ENCODE measurements around the gene PRLR.

PRLR gene

GRCh38 chr5:35092703-35093102 is 137.6 kb downstream of the PRLR start:
- Histone ChIP-seq H3K27me3 (ENCODE audit: control insufficient read depth, insufficient read depth, low read length) (peaks cover 22% of the 10 kb centered on the region), H3K4me2 (ENCODE audit: low read length) (no peak overlapping the region), H3K4me3 (ENCODE audit: low read length) (no peak overlapping the region), H3K9me3 (replicated peaks; ENCODE audit: low read length) (no peaks in the 10 kb centered on the region), H3K36me3 (ENCODE audit: insufficient read depth, low read length) (no peaks in the 10 kb centered on the region), H3K4me1 (ENCODE audit: control insufficient read depth, insufficient read depth, low read length) (peaks cover 13% of the 10 kb centered on the region), H3K9ac (ENCODE audit: low read depth, low read length) (no peak overlapping the region)

GRCh38 chr5:35091704-35092103 is 138.6 kb downstream of the PRLR start:
- Histone ChIP-seq H3K36me3 (ENCODE audit: insufficient read depth, low read length) (no peaks in the 10 kb centered on the region), H3K27me3 (ENCODE audit: control insufficient read depth, insufficient read depth, low read length) (peaks cover 17% of the 10 kb centered on the region), H3K4me2 (ENCODE audit: low read length) (no peak overlapping the region), H3K4me3 (ENCODE audit: low read length) (no peak overlapping the region), H3K9me3 (replicated peaks; ENCODE audit: low read length) (no peaks in the 10 kb centered on the region), H3K9ac (ENCODE audit: low read depth, low read length) (no peak overlapping the region), H3K4me1 (ENCODE audit: control insufficient read depth, insufficient read depth, low read length) (peaks cover 14% of the 10 kb centered on the region)

GRCh38 chr5:35089334-35090314 is 140.7 kb downstream of the PRLR start:
- H3K9ac ChIP-seq (ENCODE audit: low read depth, low read length): no peak overlapping the region
- no peak overlapping the region for H3K4me3 ChIP-seq (ENCODE audit: low read length)

GRCh38 chr5:35087991-35088390 is 142.3 kb downstream of the PRLR start:
- H3K4me1 ChIP-seq (ENCODE audit: control insufficient read depth, insufficient read depth, low read length): peaks cover 14% of the 10 kb centered on the region
- no peaks in the 10 kb centered on the region for H3K9me3 ChIP-seq (replicated peaks; ENCODE audit: low read length)
- H3K4me2 ChIP-seq (ENCODE audit: low read length): peak overlapping the region; percentile 11
- peak overlapping the region; percentile 23 for H3K9ac ChIP-seq (ENCODE audit: low read depth, low read length)
- no peaks in the 10 kb centered on the region for H3K36me3 ChIP-seq (ENCODE audit: insufficient read depth, low read length)
- no peak overlapping the region for H3K4me3 ChIP-seq (ENCODE audit: low read length)
- H3K27me3 ChIP-seq (ENCODE audit: control insufficient read depth, insufficient read depth, low read length): peaks cover 21% of the 10 kb centered on the region

More at GRCh38 chr5:35089334-35090314, 140.7 kb downstream of the PRLR start:
- H3K36me3 ChIP-seq (ENCODE audit: insufficient read depth, low read length): no peaks in the 10 kb centered on the region
- no peak overlapping the region for H3K4me2 ChIP-seq (ENCODE audit: low read length)
- peaks cover 21% of the 10 kb centered on the region for H3K27me3 ChIP-seq (ENCODE audit: control insufficient read depth, insufficient read depth, low read length)
- H3K4me1 ChIP-seq (ENCODE audit: control insufficient read depth, insufficient read depth, low read length): peaks cover 14% of the 10 kb centered on the region
- H3K9me3 ChIP-seq (replicated peaks; ENCODE audit: low read length): no peaks in the 10 kb centered on the region

- no peak overlapping the region for H3K9ac ChIP-seq (ENCODE audit: low read depth, low read length)
- H3K4me3 ChIP-seq (ENCODE audit: low read length): no peak overlapping the region
- H3K27me3 ChIP-seq (ENCODE audit: control insufficient read depth, insufficient read depth, low read length): peaks cover 11% of the 10 kb centered on the region
- peaks cover 6% of the 10 kb centered on the region for H3K4me1 ChIP-seq (ENCODE audit: control insufficient read depth, insufficient read depth, low read length)
- no peaks in the 10 kb centered on the region for H3K9me3 ChIP-seq (replicated peaks; ENCODE audit: low read length)
- no peaks in the 10 kb centered on the region for H3K36me3 ChIP-seq (ENCODE audit: insufficient read depth, low read length)
- no peak overlapping the region for H3K4me2 ChIP-seq (ENCODE audit: low read length)
Measured at GRCh38 chr5:35083150-35083549, 147.1 kb downstream of the PRLR start.

- Histone ChIP-seq H3K9me3 (replicated peaks; ENCODE audit: low read length) (no peaks in the 10 kb centered on the region), H3K4me3 (ENCODE audit: low read length) (no peak overlapping the region), H3K4me2 (ENCODE audit: low read length) (no peak overlapping the region), H3K4me1 (ENCODE audit: control insufficient read depth, insufficient read depth, low read length) (no peaks in the 10 kb centered on the region), H3K36me3 (ENCODE audit: insufficient read depth, low read length) (no peaks in the 10 kb centered on the region), H3K27me3 (ENCODE audit: control insufficient read depth, insufficient read depth, low read length) (peaks cover 11% of the 10 kb centered on the region), H3K9ac (ENCODE audit: low read depth, low read length) (no peak overlapping the region)
Measured at GRCh38 chr5:35082530-35082929, 147.8 kb downstream of the PRLR start.

- H3K9me3 ChIP-seq (replicated peaks; ENCODE audit: low read length): no peaks in the 10 kb centered on the region
- no peaks in the 10 kb centered on the region for H3K4me1 ChIP-seq (ENCODE audit: control insufficient read depth, insufficient read depth, low read length)
- peaks cover 11% of the 10 kb centered on the region for H3K27me3 ChIP-seq (ENCODE audit: control insufficient read depth, insufficient read depth, low read length)
- H3K9ac ChIP-seq (ENCODE audit: low read depth, low read length): no peak overlapping the region
- H3K4me3 ChIP-seq (ENCODE audit: low read length): no peak overlapping the region
- no peaks in the 10 kb centered on the region for H3K36me3 ChIP-seq (ENCODE audit: insufficient read depth, low read length)
- H3K4me2 ChIP-seq (ENCODE audit: low read length): no peak overlapping the region
Measured at GRCh38 chr5:35081134-35081533, 149.2 kb downstream of the PRLR start.

GRCh38 chr5:35073160-35073559 is 157.1 kb downstream of the PRLR start:
- H3K9ac ChIP-seq (ENCODE audit: low read depth, low read length): no peak overlapping the region
- no peak overlapping the region for H3K4me2 ChIP-seq (ENCODE audit: low read length)
- peaks cover 21% of the 10 kb centered on the region for H3K27me3 ChIP-seq (ENCODE audit: control insufficient read depth, insufficient read depth, low read length)
- no peaks in the 10 kb centered on the region for H3K9me3 ChIP-seq (replicated peaks; ENCODE audit: low read length)
- no peaks in the 10 kb centered on the region for H3K36me3 ChIP-seq (ENCODE audit: insufficient read depth, low read length)
- H3K4me1 ChIP-seq (ENCODE audit: control insufficient read depth, insufficient read depth, low read length): no peaks in the 10 kb centered on the region
- no peak overlapping the region for H3K4me3 ChIP-seq (ENCODE audit: low read length)

GRCh38 chr5:35069188-35069587 is 161.1 kb downstream of the PRLR start:
- H3K4me2 ChIP-seq (ENCODE audit: low read length): no peak overlapping the region
- H3K9me3 ChIP-seq (replicated peaks; ENCODE audit: low read length): no peaks in the 10 kb centered on the region
- peaks cover 21% of the 10 kb centered on the region for H3K27me3 ChIP-seq (ENCODE audit: control insufficient read depth, insufficient read depth, low read length)
- H3K4me1 ChIP-seq (ENCODE audit: control insufficient read depth, insufficient read depth, low read length): no peaks in the 10 kb centered on the region
- no peak overlapping the region for H3K4me3 ChIP-seq (ENCODE audit: low read length)
- no peaks in the 10 kb centered on the region for H3K36me3 ChIP-seq (ENCODE audit: insufficient read depth, low read length)
- no peak overlapping the region for H3K9ac ChIP-seq (ENCODE audit: low read depth, low read length)

GRCh38 chr5:35067985-35068384 is 162.3 kb downstream of the PRLR start:
- Histone ChIP-seq H3K36me3 (ENCODE audit: insufficient read depth, low read length) (no peaks in the 10 kb centered on the region), H3K9ac (ENCODE audit: low read depth, low read length) (no peak overlapping the region), H3K4me1 (ENCODE audit: control insufficient read depth, insufficient read depth, low read length) (no peaks in the 10 kb centered on the region), H3K27me3 (ENCODE audit: control insufficient read depth, insufficient read depth, low read length) (peaks cover 16% of the 10 kb centered on the region), H3K4me3 (ENCODE audit: low read length) (no peak overlapping the region), H3K4me2 (ENCODE audit: low read length) (no peak overlapping the region), H3K9me3 (replicated peaks; ENCODE audit: low read length) (no peaks in the 10 kb centered on the region)

- no peaks in the 10 kb centered on the region for H3K36me3 ChIP-seq (ENCODE audit: insufficient read depth, low read length)
- H3K27me3 ChIP-seq (ENCODE audit: control insufficient read depth, insufficient read depth, low read length): peaks cover 11% of the 10 kb centered on the region
- H3K9me3 ChIP-seq (replicated peaks; ENCODE audit: low read length): no peaks in the 10 kb centered on the region
- H3K9ac ChIP-seq (ENCODE audit: low read depth, low read length): no peak overlapping the region
- no peak overlapping the region for H3K4me3 ChIP-seq (ENCODE audit: low read length)
- H3K4me1 ChIP-seq (ENCODE audit: control insufficient read depth, insufficient read depth, low read length): no peaks in the 10 kb centered on the region
- no peak overlapping the region for H3K4me2 ChIP-seq (ENCODE audit: low read length)
Measured at GRCh38 chr5:35066260-35066795, 164.0 kb downstream of the PRLR start.

Data from skeletal muscle satellite cell (primary cell).